Measurements from ENCODE around the gene CCDC149.
A peak's percentile ranks its signal among the peaks of the same experiment; 100 is the strongest.

Gene CCDC149

DNA sequence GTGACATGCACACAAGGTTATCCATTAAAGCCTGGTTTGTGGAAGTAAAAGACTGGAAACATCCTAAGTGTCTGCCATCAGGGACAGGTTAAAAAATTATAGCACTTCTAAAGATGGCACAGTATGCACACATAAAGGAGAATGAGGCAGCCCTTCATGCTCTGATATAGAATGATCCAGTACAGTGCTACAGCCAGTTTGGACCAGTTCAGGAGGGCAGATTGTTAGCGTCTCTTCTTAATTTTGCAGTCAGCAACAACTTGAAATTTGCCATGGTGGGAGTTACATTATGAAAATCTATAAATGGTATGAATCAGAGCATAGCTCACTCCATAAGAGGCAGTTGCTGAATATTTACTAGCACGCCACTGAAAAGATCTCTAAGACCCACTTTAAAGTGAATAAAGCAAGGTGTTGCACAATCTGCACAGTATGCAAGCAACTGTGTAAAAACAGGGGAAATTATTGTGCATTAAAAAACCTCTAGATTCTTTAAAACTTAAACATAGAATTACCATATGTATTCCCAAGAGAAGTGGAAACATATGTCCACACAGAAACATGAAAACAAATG, 137.7 kb downstream of the CCDC149 start:
- no peak for TF ChIP-seq Cebpa-rat (IDR thresholded peaks at IDR 0.05)
- no peak overlapping the region for H3K4me2 ChIP-seq
- no peak overlapping the region for H3K9ac ChIP-seq
- peaks cover 0 to 11% (median 4%) of the 10 kb centered on the region in 10 experiments; a peak in 12 of 20 replicates for H3K4me1 ChIP-seq
- H3K9me3 ChIP-seq (replicated peaks in 1 of 11) = no peaks in the 10 kb centered on the region
- peaks cover 0 to 4% (median 0%) of the 10 kb centered on the region in 11 experiments; a peak in 2 of 22 replicates for H4K20me1 ChIP-seq
- H3K4me3 ChIP-seq = no peak overlapping the region
- H3K36me3 ChIP-seq = no peaks in the 10 kb centered on the region
- no peak overlapping the region for H3K27ac ChIP-seq
- peaks cover 0 to 68% (median 0%) of the 10 kb centered on the region in 11 experiments; a peak in 6 of 22 replicates for H3K27me3 ChIP-seq

DNA sequence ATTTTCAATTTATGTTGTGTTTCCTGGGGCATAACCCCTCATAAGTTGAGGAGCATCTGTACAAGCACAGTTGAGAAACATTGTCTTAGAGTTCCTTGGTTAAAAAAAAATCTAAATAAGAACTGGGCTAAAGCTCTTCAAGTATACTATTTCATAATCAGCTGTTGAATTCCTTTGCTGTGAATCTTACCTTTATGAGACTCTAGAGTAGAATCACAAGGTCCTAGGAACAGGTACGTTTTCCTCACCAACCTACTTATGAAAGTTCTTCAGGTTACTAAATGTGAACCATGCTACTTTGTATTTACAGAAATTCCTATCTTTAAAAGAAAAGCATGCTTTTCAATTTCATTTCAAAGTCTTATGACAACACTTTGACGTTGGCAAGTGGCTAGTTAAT, 138.4 kb downstream of the CCDC149 start:
- H3K27me3 ChIP-seq = peaks cover 0 to 68% (median 0%) of the 10 kb centered on the region in 11 experiments; a peak in 6 of 22 replicates
- no peak overlapping the region for H3K9ac ChIP-seq
- no peak overlapping the region for H3K4me3 ChIP-seq
- H4K20me1 ChIP-seq = peaks cover 0 to 11% (median 0%) of the 10 kb centered on the region in 11 experiments; a peak in 2 of 22 replicates
- H3K27ac ChIP-seq = no peak overlapping the region
- no peak overlapping the region for H3K4me2 ChIP-seq
- no peaks in the 10 kb centered on the region for H3K36me3 ChIP-seq
- no peak for TF ChIP-seq Cebpa-rat (IDR thresholded peaks at IDR 0.05)
- H3K9me3 ChIP-seq (replicated peaks in 1 of 11) = no peaks in the 10 kb centered on the region
- H3K4me1 ChIP-seq = peaks cover 0 to 18% (median 10%) of the 10 kb centered on the region in 10 experiments; a peak in 14 of 20 replicates

DNA sequence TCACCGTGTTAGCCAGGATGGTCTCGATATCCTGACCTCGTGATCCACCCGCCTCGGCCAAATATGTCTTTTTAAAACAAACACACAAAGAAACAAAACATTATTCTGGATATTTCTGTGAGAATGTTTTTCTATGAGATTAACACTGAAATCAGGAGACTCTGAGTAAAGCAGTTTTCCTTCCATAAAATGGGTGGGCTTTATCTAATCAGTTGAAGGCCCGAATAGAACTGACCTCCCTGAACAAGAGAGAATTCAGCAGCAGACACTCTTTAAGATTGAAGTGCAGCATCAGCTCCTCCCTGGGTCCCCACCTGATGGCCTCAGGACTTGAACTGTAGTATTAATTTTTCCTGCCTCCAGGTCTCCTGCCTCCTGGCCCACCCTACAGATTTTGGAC, 139.9 kb downstream of the CCDC149 start:
- H3K4me3 ChIP-seq = no peak overlapping the region
- no peaks in the 10 kb centered on the region for H3K36me3 ChIP-seq
- H3K9ac ChIP-seq = no peak overlapping the region
- peaks cover 0 to 80% (median 0%) of the 10 kb centered on the region in 11 experiments; a peak in 7 of 22 replicates for H3K27me3 ChIP-seq
- H3K27ac ChIP-seq = no peak overlapping the region
- peaks cover 0 to 11% (median 0%) of the 10 kb centered on the region in 11 experiments; a peak in 2 of 22 replicates for H4K20me1 ChIP-seq
- H3K9me3 ChIP-seq (replicated peaks in 1 of 11) = peaks cover 0 to 5% (median 0%) of the 10 kb centered on the region in 11 experiments; a peak in 1 of 22 replicates
- no peak overlapping the region for H3K4me2 ChIP-seq
- TF ChIP-seq Cebpa-rat (IDR thresholded peaks at IDR 0.05) = no peak
- peaks cover 0 to 19% (median 10%) of the 10 kb centered on the region in 10 experiments; a peak in 14 of 20 replicates for H3K4me1 ChIP-seq

DNA sequence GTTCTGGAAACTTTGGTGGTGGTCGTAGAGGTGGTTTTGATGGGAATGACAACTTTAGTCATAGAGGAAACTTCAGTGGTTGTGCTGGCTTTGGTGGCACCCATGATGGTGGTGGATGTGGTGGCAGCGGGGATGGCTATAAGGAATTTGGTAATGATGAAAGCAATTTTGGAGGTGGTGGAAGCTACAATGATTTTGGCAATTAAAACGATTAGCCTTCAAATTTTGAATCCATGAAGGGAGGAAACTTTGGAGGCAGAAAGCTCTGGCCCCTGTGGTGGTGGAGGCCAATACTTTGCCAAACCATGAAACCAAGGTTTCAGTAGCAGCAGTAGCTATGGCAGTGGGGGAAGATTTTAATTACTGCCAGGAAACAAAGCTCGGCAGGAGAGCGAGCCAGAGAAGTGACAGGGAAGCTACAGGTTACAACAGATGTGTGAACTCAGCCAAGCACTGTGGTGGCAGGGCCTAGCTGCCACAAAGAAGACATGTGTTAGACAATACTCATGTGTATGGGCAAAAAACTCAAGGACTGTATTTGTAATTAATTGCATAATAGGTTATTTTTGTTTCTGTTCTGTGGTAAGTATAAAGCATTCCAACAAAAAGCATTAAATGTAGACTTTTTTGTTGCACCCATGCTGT, 140.7 kb downstream of the CCDC149 start:
- Histone ChIP-seq H3K9ac (no peak overlapping the region), H3K9me3 (replicated peaks in 1 of 11) (peaks cover 0 to 11% (median 0%) of the 10 kb centered on the region in 11 experiments; a peak in 5 of 22 replicates), H3K4me3 (no peak overlapping the region), H3K27me3 (peaks cover 0 to 80% (median 0%) of the 10 kb centered on the region in 11 experiments; a peak in 7 of 22 replicates), H3K36me3 (no peaks in the 10 kb centered on the region), H3K4me2 (no peak overlapping the region), H3K4me1 (peaks cover 0 to 16% (median 10%) of the 10 kb centered on the region in 10 experiments; a peak in 14 of 20 replicates), H3K27ac (no peak overlapping the region), H4K20me1 (peaks cover 0 to 11% (median 0%) of the 10 kb centered on the region in 11 experiments; a peak in 2 of 22 replicates)
- no peak for TF ChIP-seq Cebpa-rat (IDR thresholded peaks at IDR 0.05)

DNA sequence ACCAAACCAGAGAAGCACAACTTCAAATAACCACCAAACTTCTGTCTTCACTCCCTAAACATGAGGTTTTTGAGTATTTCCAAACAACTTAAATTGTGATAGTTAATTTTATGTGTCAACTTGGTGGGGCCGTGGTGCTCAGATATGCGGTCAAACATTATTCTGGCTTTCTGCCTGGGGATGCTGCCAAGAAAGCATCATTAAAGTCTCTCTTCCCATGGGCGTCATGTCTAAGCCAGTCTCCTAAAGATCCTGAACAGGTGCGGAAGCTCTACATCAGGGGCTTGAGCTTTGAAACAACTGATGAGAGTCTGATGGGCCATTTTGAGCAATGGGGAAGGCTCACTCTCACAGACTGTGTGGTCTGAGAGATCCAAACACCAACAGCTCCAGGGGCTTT, 141.6 kb downstream of the CCDC149 start:
- Histone ChIP-seq H3K36me3 (no peaks in the 10 kb centered on the region), H3K27ac (no peak overlapping the region), H4K20me1 (peaks cover 0 to 11% (median 0%) of the 10 kb centered on the region in 11 experiments; a peak in 2 of 22 replicates), H3K9ac (no peak overlapping the region), H3K4me2 (no peak overlapping the region), H3K4me1 (peaks cover 0 to 16% (median 10%) of the 10 kb centered on the region in 10 experiments; a peak in 14 of 20 replicates), H3K27me3 (peaks cover 0 to 80% (median 0%) of the 10 kb centered on the region in 11 experiments; a peak in 7 of 22 replicates), H3K9me3 (replicated peaks in 1 of 11) (peaks cover 0 to 20% (median 0%) of the 10 kb centered on the region in 11 experiments; a peak in 6 of 22 replicates), H3K4me3 (no peak overlapping the region)
- TF ChIP-seq Cebpa-rat (IDR thresholded peaks at IDR 0.05) = no peak

DNA sequence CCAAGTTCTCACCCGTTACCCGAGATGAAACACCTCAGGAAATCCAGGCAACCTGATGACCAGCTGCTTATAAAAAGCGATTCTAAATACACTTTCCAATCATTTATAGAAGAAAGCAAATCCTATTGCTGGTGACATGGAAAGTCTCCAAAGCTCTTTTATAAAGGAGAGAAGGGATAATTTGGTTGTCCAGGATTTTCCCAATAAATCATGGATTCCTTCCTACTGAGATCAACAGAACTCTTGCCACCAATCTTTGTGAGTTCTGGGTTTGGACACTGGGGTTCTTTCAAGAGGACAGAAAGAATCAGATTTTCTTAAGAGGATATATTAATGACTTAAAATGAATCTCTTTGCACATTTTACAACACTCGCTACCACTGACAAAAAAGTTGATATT, 142.2 kb downstream of the CCDC149 start:
- H4K20me1 ChIP-seq = peaks cover 0 to 11% (median 0%) of the 10 kb centered on the region in 11 experiments; a peak in 2 of 22 replicates
- no peak overlapping the region for H3K4me3 ChIP-seq
- no peaks in the 10 kb centered on the region for H3K36me3 ChIP-seq
- no peak overlapping the region for H3K27ac ChIP-seq
- H3K9me3 ChIP-seq (replicated peaks in 1 of 11) = peaks cover 0 to 20% (median under 1%) of the 10 kb centered on the region in 11 experiments; a peak in 8 of 22 replicates
- TF ChIP-seq Cebpa-rat (IDR thresholded peaks at IDR 0.05) = no peak
- H3K27me3 ChIP-seq = peaks cover 0 to 80% (median 0%) of the 10 kb centered on the region in 11 experiments; a peak in 7 of 22 replicates
- H3K4me2 ChIP-seq = peak overlapping the region in 2 of 11 experiments; percentile 67 to 68; a peak in 2 of 22 replicates
- peaks cover 0 to 16% (median 10%) of the 10 kb centered on the region in 10 experiments; a peak in 14 of 20 replicates for H3K4me1 ChIP-seq
- H3K9ac ChIP-seq = no peak overlapping the region

DNA sequence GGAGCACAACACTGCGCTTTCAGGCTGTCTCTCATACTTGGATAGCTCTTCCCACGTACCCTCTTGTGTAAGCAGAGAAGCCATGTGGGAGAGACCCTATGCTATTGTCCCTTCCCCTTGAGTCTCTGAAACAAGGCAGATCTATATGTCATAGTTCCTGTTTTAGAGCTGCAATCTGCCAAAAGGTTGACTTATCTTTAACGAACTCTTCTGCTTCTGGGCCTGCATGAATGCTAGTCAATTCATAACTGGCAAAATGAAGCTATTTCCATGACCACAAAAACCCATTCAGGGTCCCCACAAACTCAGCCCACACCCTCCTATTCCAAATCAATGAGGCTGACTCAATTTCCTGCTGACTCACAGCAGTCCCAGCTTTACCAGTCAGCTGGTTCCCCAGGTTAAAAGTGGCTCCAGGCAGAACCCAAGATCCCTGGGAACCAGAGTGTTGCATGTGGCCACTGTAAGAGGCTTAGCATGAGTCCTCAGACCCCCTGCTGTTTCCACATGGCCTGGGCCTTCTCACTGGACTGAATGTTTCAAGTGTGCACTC, 142.7 kb downstream of the CCDC149 start:
- no peaks in the 10 kb centered on the region for H3K36me3 ChIP-seq
- H3K4me1 ChIP-seq = peaks cover 0 to 16% (median 10%) of the 10 kb centered on the region in 10 experiments; a peak in 14 of 20 replicates
- peaks cover 0 to 23% (median 5%) of the 10 kb centered on the region in 11 experiments; a peak in 8 of 22 replicates for H3K9me3 ChIP-seq (replicated peaks in 1 of 11)
- H3K9ac ChIP-seq = no peak overlapping the region
- no peak overlapping the region for H3K27ac ChIP-seq
- H3K27me3 ChIP-seq = peaks cover 0 to 80% (median 0%) of the 10 kb centered on the region in 11 experiments; a peak in 7 of 22 replicates
- peak overlapping the region in 8 of 11 experiments; percentile 7 to 68 (median 44); a peak in 12 of 22 replicates for H3K4me2 ChIP-seq
- TF ChIP-seq Cebpa-rat (IDR thresholded peaks at IDR 0.05) = no peak
- H3K4me3 ChIP-seq = no peak overlapping the region
- peaks cover 0 to 11% (median 0%) of the 10 kb centered on the region in 11 experiments; a peak in 2 of 22 replicates for H4K20me1 ChIP-seq

DNA sequence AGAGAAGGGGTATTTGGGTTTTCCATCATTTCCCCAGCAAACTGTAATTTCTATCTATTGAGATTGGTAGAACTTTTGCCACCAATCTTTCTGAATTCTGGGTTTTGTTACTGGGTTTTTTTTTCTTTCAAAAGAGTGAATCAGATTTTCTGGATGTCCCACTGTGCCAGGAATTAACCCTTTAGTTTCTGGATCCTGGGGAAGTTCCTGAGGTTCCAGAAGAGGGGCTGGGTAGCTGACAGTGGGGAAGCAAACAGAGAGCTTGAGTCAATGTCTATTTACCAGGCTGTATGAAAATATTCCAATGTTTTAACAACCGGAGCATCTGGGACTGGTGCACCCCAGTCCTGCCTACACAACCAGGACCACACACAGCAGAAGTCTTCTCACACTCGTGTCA, 143.3 kb downstream of the CCDC149 start:
- peaks cover 0 to 16% (median 10%) of the 10 kb centered on the region in 10 experiments; a peak in 14 of 20 replicates for H3K4me1 ChIP-seq
- H3K36me3 ChIP-seq = no peaks in the 10 kb centered on the region
- no peak overlapping the region for H3K27ac ChIP-seq
- no peak overlapping the region for H3K9ac ChIP-seq
- H4K20me1 ChIP-seq = peaks cover 0 to 11% (median 0%) of the 10 kb centered on the region in 11 experiments; a peak in 2 of 22 replicates
- H3K27me3 ChIP-seq = peaks cover 0 to 80% (median 0%) of the 10 kb centered on the region in 11 experiments; a peak in 7 of 22 replicates
- peak overlapping the region in 8 of 11 experiments; percentile 7 to 68 (median 44); a peak in 12 of 22 replicates for H3K4me2 ChIP-seq
- no peak overlapping the region for H3K4me3 ChIP-seq
- TF ChIP-seq Cebpa-rat (IDR thresholded peaks at IDR 0.05) = no peak
- peaks cover 0 to 29% (median 5%) of the 10 kb centered on the region in 11 experiments; a peak in 11 of 22 replicates for H3K9me3 ChIP-seq (replicated peaks in 1 of 11)

All from BLaER1 treated with 17β-estradiol and CSF1 and Interleukin-3, amounts not matched to agents 10 nM and 100 nM (cell line).